GM19035 (cell line): ENCODE data around the gene TIPRL.
"Not testable (repeated sequence)": the region's sequence is repeated elsewhere in the genome, so short reads cannot be mapped to it uniquely, and the experiment has no call there.

Source experiments
- ATAC-seq: cut with Tn5 transposase; IDR thresholded peaks from one replicate; pipeline ENCODE4 v1.9.1; 2021; ENCODE audit not compliant: unreplicated experiment

TIPRL gene

DNA sequence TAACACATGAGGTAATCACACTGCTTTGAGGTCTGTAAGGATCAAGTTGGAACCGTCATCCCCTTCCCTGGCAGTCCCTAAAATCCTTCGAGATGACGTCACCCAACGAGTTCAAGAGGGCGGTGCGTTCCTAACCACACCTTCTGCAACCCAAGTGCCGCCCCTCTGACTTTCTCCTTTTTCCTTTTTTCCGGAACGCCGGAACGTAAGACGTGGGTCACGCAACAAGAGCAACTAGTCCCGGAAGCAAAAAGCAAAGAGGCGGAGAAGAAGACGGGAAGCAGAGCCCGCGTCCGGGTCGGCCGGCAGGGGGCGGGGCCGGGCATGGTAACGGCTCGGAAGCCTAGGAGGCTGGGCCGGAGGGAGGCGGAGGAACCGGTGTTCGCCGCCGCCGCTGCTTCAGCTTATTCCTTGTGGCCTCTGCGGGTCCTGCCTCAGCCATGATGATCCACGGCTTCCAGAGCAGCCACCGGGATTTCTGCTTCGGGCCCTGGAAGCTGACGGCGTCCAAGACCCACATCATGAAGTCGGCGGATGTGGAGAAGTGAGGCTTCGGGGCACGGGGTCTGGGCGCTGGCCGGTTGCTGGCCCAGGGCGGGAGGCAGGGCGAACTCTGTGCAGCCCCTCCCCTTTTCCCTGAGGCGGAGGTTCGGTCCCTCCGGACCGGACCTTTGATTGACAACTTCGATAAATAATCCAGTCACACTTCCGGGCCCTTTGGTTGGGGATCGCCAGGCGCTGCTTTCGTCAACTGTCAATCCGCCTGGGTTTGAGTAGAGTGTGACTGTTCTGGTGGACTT is at the start of gene TIPRL:
Gene TIPRL, plus strand, starts transcription at position 325 of the 800 bp plus-strand sequence. Its CDS starts 116 bp downstream, at position 441.
- peak; percentile 92 for ATAC-seq

DNA sequence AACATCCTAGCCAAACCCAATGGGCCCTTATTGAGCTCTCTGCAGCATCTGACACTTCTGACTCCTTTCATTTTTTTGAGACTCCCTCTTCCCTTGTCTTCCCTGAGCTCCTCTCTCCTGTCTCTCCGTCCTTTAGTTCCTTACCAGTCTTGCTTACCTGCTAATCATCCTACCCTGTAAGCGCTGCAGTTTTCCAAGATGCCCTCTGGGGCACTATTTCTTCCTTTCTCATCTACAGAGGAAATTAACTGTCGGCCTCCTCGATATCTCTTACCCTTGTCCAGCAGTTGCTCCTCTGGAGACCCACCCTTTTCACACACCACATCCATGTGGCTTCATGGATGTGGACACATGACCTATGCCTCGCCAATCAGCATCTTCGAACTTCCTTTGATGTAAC is 48.8 kb upstream of the TIPRL start:
- no peak for ATAC-seq

DNA sequence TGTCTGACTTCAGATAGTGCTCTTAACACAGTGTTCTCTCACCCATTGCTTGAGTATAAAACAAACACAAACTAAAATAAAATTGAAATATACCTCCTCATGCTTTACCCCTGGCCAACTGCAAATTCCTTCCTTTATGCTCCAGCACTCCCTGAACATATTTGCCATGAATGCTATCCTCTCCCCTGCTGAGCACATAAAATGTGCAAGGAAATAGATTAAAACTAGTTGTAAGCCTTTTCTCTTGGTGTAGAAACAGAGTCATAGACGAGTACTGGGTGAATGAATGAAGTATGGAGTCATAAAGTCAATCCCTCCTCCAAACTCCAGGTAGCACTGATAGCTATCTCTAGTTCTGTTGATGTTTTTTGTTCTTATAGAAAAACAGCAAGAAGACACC is 44.6 kb upstream of the TIPRL start:
- ATAC-seq = no peak

DNA sequence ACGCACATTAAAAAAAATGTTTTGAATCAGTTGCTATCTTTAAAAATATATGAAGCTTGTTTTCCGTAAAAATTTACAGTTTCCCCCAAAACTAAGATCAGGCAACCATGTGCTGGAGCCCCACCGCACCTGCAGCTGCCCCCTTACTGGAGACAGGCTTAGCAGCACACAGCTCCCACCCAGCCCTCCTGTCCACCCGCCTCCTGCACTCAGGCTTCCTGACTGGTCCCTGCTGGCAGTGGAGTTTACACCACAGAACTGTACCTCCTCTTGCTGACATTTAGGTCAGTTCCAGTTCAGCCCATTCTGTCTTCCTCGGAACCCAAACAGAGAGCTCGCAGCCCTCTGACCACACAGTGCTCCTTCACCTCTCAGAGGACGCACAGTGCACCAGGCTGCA is 44.1 kb upstream of the TIPRL start:
- ATAC-seq = no peak

DNA sequence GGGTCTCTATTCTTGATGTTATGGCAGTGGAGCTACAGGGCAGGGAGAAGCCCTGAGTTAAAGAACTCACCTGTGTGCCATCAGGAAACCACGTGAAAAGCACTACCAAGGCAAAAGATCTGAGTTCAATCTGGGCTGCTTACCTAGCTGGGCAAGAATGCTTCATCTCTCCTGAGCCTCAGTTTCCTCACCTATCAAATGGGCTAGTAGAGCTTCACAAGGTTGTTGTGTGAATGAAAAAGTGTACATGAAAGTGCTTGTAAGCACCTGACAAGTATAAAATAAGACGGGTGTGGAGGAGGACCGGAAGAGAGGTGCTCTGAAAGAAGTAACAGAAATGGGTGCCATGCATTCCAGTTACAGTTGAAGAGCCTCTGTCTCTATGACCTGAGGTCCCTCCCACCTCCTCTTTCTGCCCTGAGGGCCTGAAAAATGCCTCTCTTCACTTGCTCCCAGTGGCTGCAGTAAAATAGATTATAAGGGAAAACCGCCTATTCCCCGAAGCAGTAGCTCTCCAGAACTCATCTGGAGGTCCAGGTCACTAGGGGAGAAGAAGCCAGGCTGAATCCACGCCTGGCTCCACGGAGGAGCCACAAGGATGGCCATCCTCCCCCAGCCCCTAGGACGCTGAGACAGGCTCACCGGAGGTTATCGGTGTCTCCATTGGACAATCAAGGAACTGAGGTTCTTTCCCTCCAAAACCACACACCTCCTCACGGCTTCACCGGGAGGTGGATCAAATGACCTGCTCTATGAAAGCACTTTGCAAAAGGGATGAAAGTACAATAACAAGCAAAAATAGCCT is 43.4 kb upstream of the TIPRL start:
- no peak for ATAC-seq

DNA sequence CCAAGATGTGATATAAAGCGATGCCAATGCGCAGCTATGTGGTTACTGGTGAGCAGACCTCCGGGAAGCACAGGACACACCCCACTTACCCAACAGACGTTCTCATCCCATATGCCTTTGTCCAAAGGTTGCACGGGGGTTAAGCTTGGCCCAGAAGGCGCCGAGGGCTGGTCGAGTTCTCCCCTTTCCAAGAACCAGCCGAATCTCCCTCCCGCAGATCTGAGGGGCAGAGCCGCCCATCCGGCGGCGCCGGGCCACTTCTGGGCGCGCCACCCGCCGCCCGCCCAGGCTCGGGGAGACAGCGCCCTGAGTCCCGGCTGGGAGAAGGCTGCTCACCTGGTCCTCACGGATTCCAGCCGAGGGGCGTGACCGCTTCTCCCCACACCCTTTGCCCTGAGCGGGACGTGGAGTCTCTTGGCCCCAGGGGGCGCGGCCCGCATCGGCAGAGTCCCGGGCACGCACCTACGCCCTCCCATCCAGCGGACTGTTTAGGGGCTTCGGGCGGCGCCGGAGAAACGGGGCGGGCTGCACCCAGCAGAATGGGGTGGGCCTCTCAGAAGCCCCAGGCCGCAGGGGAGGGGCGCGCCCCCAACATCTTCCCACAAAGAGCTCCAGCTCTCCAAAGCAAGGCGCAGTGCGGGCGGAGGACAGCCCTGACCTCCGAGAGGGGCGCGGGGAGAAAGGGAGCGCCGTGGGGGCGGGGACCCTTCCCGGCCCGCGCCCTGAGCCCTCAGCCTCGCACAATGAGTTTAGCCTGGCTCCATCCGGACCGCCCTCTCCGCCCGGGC is 42.6 kb upstream of the TIPRL start:
- no peak for ATAC-seq

DNA sequence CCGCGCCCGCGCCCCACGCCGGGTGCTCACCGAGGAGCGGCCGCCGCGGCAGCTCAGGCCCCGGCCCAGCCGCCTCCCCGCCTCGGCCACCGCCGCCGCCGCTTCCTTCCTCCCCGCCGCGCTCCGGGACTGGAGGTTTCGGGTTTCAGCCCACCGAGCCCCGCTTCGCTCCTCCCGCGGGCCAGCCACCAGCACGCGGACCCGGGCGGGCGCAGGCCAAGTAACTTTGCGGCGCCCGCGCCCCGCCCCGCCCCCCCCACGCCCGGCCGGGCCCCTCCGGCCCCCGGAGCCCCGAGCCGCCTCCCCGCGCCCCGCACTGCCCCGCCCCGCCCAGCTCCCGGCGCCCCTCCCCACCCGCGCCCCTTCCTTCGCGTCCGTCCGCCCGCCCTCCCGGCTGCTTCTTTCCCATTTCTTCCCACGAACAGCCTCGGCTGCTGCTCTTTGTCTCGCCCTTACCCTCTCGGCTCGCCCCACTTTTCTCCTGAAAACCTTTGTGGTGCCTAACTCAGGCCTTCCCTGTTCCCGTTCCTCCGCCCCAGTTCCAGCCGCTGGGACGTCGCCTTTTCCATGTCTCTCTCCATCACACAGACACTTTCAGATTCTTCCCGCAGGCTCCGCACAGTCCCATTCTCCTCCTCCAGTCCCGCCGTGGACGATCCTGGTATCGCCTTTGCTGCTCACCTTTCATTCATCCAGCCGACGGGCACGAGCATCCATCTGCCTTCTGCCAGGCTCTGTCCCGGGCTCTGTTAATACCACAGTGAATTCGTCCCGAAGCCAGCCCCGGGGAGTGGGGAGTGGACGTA is 41.9 kb upstream of the TIPRL start, which contains the start of gene GPR161:
Gene GPR161, minus strand, starts transcription at position 222 of the 806 bp plus-strand sequence. CDS start 32,080 bp downstream, outside the sequence.
- ATAC-seq = no peak

DNA sequence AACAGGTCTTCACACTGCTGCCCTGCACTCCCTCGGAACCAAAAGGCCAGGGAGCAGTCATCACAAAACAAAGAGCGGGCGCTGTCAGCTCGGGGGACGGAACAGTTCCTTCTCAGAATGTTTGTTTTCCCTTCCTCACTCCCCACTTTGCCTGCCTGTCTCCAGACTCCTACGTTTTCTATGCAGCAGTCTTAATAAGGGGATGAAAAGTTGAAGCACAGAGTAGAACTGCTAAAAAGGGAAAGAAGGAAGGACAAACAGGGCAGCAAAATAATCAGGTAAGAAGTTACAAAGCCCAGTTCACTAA is 41.3 kb upstream of the TIPRL start:
- no peak for ATAC-seq

DNA sequence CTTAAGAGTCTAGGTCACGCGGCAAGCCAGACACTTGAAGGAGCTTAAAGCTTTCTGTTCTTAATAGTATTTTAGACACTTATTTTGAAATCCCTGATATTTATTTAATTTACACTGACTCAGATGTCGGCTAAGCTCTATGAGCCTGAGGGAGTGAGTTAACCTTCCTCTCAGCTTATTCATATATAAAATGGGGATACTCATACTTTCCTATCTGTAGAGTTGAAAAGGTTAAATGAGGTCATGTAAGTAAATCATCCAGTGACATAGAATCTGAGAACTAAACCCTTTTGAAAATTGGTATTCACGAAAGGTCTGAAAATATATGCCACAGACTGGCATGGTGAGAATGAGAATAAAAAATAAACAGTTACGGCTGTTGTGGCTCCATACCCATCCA is 40.6 kb upstream of the TIPRL start:
- ATAC-seq = no peak

DNA sequence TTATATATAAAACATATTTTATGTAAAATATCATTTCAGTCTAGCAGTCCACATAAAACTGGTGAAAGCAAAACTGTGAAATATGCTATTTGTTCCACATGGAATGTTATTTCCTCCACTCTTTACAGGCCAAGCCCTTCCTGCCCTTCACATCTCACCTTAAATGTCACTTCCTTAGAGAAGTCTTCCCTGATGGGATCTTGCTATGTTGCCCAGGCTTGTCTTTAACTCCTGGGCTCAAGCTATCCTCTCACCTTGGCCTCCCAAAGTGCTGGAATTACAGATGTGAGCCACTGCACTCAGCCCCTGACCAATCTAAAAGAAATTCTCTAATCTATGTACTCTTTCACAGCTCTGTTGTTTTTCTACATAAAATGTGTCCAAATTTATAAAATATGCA is 39.7 kb upstream of the TIPRL start:
- ATAC-seq = no peak

DNA sequence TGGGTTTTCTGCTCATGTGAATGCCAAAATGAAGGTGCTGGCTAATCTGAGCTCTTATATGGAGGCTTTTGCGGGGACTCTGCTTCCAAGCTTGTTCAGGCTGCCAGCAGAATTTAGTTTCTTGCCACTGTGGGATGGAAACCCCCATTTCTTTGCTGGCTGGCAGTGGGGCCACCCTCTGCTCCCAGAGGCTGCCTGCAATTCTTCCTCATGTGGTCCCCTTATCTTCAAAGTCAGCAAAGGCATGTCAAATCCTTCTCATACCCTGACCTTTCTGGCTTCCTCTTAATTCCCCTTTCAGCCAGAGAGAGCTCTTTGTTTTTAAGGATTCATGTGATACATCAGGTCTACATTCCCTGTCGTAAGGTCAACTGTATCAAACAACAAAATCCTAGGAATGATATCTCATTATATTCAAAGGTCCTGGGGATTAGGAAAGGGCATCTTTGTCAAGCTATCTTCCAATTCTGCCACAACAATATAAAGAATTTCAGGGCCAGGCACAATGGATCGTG is 36.8 kb upstream of the TIPRL start:
- no peak for ATAC-seq

DNA sequence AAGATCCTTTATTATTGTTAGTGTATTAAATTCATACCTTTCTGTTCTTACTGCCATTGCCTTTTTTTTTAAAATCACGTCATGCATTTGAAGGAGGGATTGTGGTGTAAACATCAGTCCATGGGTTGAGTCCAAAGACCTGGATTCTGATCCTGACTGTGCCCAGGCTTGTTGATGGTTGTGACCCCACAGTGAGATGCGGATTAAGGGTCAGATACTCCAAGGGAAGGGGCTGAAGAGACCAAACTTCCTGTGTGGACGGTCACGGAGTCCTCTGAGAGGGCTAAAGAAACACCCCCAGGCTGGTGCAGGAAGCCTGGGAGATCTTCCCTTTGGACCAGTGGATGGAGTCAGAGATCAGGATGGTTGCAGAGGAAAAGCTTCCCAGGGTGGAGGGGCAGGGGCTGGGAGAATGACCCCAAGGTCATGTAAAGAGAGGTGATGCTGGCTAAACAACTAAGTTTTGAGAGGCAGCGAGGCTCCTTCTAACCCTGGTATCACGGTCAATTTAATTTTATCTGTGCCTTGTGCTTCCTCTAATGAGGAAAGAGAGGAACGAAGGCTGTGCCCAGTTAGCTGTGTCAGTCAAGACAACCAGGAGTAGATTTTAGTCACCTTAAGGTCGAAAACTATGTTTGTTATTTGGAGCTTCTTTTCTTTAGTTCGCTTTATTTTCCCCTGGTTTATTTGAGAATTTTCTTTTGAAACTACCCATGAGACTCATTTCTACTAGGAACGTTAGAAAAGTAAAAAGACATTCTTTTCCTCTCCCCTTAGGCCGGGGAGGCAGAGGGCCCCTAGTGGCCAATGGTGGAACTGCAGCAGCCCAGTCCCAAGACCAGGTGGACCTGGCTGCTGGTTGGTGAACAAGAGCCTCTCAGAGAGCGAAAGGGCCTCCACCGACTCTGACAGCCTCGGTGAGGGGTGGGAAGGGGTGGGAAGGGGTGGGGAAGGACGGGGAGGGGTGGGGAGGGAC is 33.3 kb upstream of the TIPRL start:
- peak; percentile 91 for ATAC-seq

DNA sequence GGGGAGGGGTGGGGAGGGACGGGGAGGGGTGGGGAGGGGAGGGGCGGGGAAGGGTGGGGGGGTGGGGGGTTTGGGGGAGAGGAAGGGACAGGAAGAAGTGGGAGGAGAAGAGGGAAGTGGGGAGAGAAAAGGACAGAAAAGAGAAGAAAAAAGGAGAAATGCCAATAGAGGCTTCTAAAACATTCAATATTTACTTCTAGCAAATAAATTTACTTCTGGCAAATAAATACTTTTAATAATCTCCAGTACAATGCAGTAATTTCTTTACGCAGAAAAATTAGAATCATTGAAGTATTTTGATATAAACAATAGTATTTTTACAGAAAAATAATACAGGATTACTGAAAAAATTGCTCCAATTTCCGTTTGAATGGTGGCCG is 32.6 kb upstream of the TIPRL start:
- ATAC-seq = no peak

DNA sequence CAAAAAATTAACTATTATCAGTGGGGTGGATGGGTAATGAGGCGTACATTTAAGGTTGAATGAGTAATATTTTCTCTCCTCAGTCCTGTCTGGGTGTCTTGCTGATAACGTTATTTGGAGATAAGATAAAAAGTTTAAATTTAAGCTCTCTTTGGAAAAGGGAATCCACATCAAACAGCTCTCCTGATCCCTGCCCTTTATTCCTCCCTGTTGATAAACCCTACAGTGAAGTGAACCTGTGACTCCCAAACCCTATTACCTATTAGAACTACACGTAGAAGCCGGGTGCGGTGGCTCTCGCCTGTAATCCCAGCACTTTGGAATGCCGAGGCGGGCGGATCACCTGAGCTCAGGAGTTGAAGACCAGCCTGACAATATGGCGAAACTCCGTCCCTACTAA is 32.1 kb upstream of the TIPRL start:
- ATAC-seq = no peak

DNA sequence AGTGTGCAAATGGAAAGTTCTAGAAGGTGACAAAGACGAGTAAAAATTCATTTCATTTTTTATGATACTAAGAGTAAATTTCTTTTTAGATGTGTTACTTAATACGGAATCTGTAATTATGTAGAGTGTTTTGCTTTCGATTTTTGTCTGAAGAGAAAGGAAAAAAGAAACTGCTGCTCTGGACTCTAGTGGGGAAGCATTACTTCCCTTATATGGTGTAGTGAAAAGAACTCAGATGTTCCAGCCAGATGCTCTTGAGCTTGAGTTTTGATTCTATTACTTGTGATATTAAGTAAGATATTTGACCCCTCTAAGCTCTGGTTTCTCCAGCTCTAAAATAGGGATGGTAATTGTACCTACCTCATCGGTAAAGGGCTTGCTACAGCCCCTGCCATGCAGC is 29.8 kb upstream of the TIPRL start:
- ATAC-seq = no peak

DNA sequence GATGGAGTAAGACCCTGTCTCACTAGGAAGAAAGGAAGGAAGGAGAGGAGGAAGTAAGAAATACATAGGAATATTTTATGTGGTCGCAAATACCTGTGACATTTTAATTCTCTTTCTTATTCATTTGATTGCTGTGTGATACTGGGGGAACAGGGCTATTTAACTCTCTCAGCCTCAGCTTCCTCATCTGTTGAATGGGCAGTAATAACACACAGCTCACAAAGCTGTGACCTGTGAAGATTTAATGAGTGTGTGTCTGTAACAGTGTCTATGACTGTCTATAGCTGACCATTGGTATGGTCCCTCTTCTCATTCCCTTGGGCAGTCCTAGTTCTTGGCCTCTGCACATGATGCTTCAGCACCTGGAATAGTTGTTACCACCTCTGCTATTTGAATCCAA is 28.5 kb upstream of the TIPRL start:
- ATAC-seq = no peak

DNA sequence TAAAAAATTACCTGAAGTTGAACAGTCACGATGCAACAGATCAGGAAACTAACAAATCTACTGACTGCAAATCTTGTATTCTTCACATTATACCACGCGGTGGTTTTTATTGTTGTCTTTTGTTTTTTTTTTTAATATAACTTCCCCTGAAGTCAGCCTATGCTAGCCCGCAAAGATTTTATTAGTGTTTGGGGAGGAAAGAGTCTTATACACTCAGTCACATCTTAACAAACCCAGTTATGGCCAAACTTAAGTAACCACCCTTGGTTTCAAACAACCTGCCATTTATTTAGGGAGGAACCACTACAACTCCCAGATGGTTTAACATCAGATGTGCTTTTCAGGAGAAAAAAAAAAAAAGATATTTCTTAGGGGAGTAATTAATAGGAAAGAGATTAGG is 26.8 kb upstream of the TIPRL start:
- no peak for ATAC-seq

DNA sequence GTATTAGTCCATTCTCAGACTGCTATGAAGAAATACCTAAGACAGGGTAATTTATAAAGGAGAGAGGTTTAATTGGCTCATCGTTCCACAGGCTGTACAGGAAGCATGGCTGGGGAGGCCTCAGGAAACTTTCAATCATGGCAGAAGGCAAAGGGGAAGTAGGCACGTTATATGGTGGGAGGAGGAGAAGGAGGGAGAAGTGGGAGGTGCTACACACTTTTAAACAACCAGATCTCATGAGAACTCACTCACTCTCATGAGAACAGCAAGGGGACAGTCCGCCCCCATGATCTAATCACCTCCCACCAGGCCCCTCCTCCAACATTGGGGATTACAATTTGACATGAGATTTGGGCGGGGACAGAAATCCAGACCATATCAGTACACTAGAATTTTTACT is 24.1 kb upstream of the TIPRL start:
- not testable (repeated sequence) for ATAC-seq

DNA sequence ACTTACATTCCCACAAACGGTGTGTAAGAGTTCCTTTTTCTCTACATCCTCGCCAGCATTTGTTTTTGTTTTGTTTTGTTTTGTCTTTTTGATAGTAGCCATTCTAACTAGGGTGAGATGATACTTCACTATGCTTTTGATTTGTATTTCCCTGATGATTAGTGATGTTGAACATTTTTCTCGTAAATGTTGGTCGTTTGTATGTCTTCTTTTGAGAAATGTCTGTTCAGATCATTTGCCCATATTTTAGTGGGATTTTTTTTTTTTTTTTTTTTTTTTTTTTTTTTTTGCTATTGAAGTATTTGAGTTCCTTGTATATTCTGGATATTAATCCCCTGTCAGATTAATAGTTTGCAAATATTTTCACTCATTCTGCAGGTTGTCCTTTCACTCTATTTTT is 22.9 kb upstream of the TIPRL start:
- no peak for ATAC-seq
